GM18499 (cell line): ENCODE data around the gene FAM210B.
"Not testable (repeated sequence)": the region's sequence is repeated elsewhere in the genome, so short reads cannot be mapped to it uniquely, and the experiment has no call there.

Source experiments
- ATAC-seq: cut with Tn5 transposase; IDR thresholded peaks from one replicate; pipeline ENCODE4 v1.9.1; 2021; ENCODE audit warnings: moderate number of reproducible peaks; ENCODE audit not compliant: insufficient read depth, unreplicated experiment

The FAM210B gene

GRCh38 chr20:56358600-56359211 lies at the start of gene FAM210B:
TSS of gene FAM210B (plus strand) at chr20:56358974. CDS start at chr20:56359006, 32 bp downstream.
- no peak for ATAC-seq

GRCh38 chr20:56316051-56316450 lies 42.7 kb upstream of the FAM210B start:
- no peak for ATAC-seq

GRCh38 chr20:56316483-56316882 lies 42.3 kb upstream of the FAM210B start:
- ATAC-seq = no peak

GRCh38 chr20:56322681-56323080 lies 36.1 kb upstream of the FAM210B start:
- ATAC-seq = no peak

GRCh38 chr20:56323206-56323605 lies 35.6 kb upstream of the FAM210B start:
- ATAC-seq = no peak

- ATAC-seq = no peak
These were observed 35.1 kb upstream of the FAM210B start for GRCh38 chr20:56323656-56324055.

- no peak for ATAC-seq
These were observed 34.0 kb upstream of the FAM210B start for GRCh38 chr20:56324806-56325205.

GRCh38 chr20:56328861-56329260 lies 29.9 kb upstream of the FAM210B start:
- ATAC-seq = no peak

GRCh38 chr20:56336709-56337108 lies 22.1 kb upstream of the FAM210B start:
- not testable (repeated sequence) for ATAC-seq

GRCh38 chr20:56342783-56343182 lies 16.0 kb upstream of the FAM210B start:
- no peak for ATAC-seq

GRCh38 chr20:56343861-56344381 lies 14.9 kb upstream of the FAM210B start:
- no peak for ATAC-seq

- ATAC-seq = no peak
These were observed 12.9 kb upstream of the FAM210B start for GRCh38 chr20:56345911-56346310.

GRCh38 chr20:56347628-56348304 lies 11.0 kb upstream of the FAM210B start:
- ATAC-seq = no peak

- ATAC-seq = no peak
These were observed 10.5 kb upstream of the FAM210B start for GRCh38 chr20:56348305-56348693.

GRCh38 chr20:56348746-56349145 lies 10.0 kb upstream of the FAM210B start:
- ATAC-seq = no peak

GRCh38 chr20:56350842-56351241 lies 7.9 kb upstream of the FAM210B start:
- ATAC-seq = no peak

- no peak for ATAC-seq
These were observed 6.3 kb upstream of the FAM210B start for GRCh38 chr20:56352345-56353055.

- no peak for ATAC-seq
These were observed 5.4 kb upstream of the FAM210B start for GRCh38 chr20:56353356-56353755.

- no peak for ATAC-seq
These were observed 704 bp upstream of the FAM210B start for GRCh38 chr20:56358070-56358469.

- ATAC-seq = no peak
These were observed 698 bp downstream of the FAM210B start for GRCh38 chr20:56359212-56360132.
